GM23338 (cell line): ENCODE results near the gene DIAPH3. TPM values are rescaled to one million over a fixed set of nuclear protein-coding genes. Genes with fewer than 3 reads are reported as not detected.
A peak's percentile ranks its signal among the peaks of the same experiment; 100 is the strongest.

Experiments used
- ATAC-seq: fragments of 200-7000 bp; cut with Tn5 transposase; 3 replicates; pipeline ENCODE4 v1.9.1; 2020
- DNase-seq: peaks from one replicate; pipeline ENCODE4 v3.0.0-alpha.2; 2015; ENCODE audit warnings: low spot score
- H2AFZ ChIP-seq: fragments of 200-600 bp; sonication (generic); 2 replicates; pipeline ENCODE4 v1.8.0; 2016; ENCODE audit warnings: antibody characterized with exemption, mild to moderate bottlenecking, moderate library complexity
- H3F3A ChIP-seq: fragments of 200-600 bp; sonication (generic); replicated peaks from 2 replicates; pipeline ENCODE4 v1.8.0; 2017; ENCODE audit warnings: antibody characterized with exemption, mixed run types, low read depth
- H3K27ac ChIP-seq: fragments of 200-600 bp; sonication (generic); 2 replicates; pipeline ENCODE4 v1.6.1; 2016; ENCODE audit warnings: low read depth
- H3K27me3 ChIP-seq: fragments of 200-600 bp; sonication (generic); 2 replicates; pipeline ENCODE4 v1.8.0; 2016; ENCODE audit warnings: mild to moderate bottlenecking, mixed run types, moderate library complexity; ENCODE audit not compliant: insufficient read depth
- H3K36me3 ChIP-seq: fragments of 200-600 bp; sonication (generic); 2 replicates; pipeline ENCODE4 v1.8.0; 2016; ENCODE audit warnings: mild to moderate bottlenecking; ENCODE audit not compliant: insufficient read depth
- H3K4me1 ChIP-seq: fragments of 200-600 bp; sonication (generic); 2 replicates; pipeline ENCODE4 v1.8.0; 2016; ENCODE audit warnings: mild to moderate bottlenecking, moderate library complexity; ENCODE audit not compliant: insufficient read depth
- H3K4me2 ChIP-seq: fragments of 200-600 bp; sonication (generic); 2 replicates; pipeline ENCODE4 v1.7.1; 2017; ENCODE audit warnings: mixed run types
- H3K4me3 ChIP-seq: fragments of 200-600 bp; sonication (generic); 2 replicates; pipeline ENCODE4 v1.6.1; 2016; ENCODE audit warnings: mixed run types
- H3K79me2 ChIP-seq: fragments of 200-600 bp; sonication (generic); replicated peaks from 2 replicates; pipeline ENCODE4 v1.8.0; 2017; ENCODE audit warnings: mild to moderate bottlenecking; ENCODE audit not compliant: insufficient read depth
- H3K9me2 ChIP-seq: fragments of 200-600 bp; sonication (generic); 2 replicates; pipeline ENCODE4 v1.8.0; 2017; ENCODE audit not compliant: insufficient read depth
- H4K20me1 ChIP-seq: fragments of 200-600 bp; sonication (generic); replicated peaks from 2 replicates; pipeline ENCODE4 v1.8.0; 2017; ENCODE audit warnings: mild to moderate bottlenecking; ENCODE audit not compliant: insufficient read depth
- H3K27ac Mint-ChIP-seq: 2 replicates; pipeline ENCODE4 v1.8.0; 2020; ENCODE audit warnings: inconsistent platforms, mild to moderate bottlenecking, moderate library complexity, mixed read lengths
- H3K27me3 Mint-ChIP-seq: 3 replicates; pipeline ENCODE4 v1.8.0; 2022; ENCODE audit warnings: low read depth, mild to moderate bottlenecking, moderate library complexity, mixed read lengths, inconsistent platforms; ENCODE audit not compliant: insufficient read depth, poor library complexity
- H3K36me3 Mint-ChIP-seq: 3 replicates; pipeline ENCODE4 v1.8.0; 2021; ENCODE audit warnings: low read depth, mild to moderate bottlenecking, inconsistent platforms, moderate library complexity, mixed read lengths
- H3K4me1 Mint-ChIP-seq: 3 replicates; pipeline ENCODE4 v1.8.0; 2020; ENCODE audit warnings: mild to moderate bottlenecking, inconsistent platforms, mixed read lengths
- H3K4me3 Mint-ChIP-seq: 3 replicates; pipeline ENCODE4 v1.8.0; 2021; ENCODE audit warnings: moderate library complexity, mild to moderate bottlenecking, inconsistent platforms, mixed read lengths
- H3K9me3 Mint-ChIP-seq: 3 replicates; pipeline ENCODE4 v1.8.0; 2020; ENCODE audit warnings: moderate library complexity, mild to moderate bottlenecking, inconsistent platforms, mixed read lengths
- EZH2 ChIP-seq: fragments of 200-600 bp; sonication (generic); IDR thresholded peaks from one replicate; pipeline ENCODE4 v1.8.0; 2017; ENCODE audit warnings: antibody characterized with exemption, mild to moderate bottlenecking, low read depth; ENCODE audit not compliant: unreplicated experiment
- NANOG ChIP-seq: IDR thresholded peaks from 2 replicates; pipeline ENCODE4 v1.6.1; 2016; ENCODE audit warnings: antibody characterized with exemption, borderline replicate concordance
- ZNF462 ChIP-seq: fragments of 250-450 bp; sonication (Bioruptor Pico); IDR thresholded peaks from 2 replicates; pipeline ENCODE4 v1.5.0; 2020; ENCODE audit warnings: mild to moderate bottlenecking, moderate library complexity
- polyA plus RNA-seq: library from polyadenylated mRNA; unstranded; fragments of >200 nt; fragmentation: Nextera tagmentation; extraction: Ambion mirVana; gene quantifications from 2 replicates; pipeline ENCODE4 v1.2.1, GENCODE V29; 2016
- total RNA-seq: library from RNA; depleted of rRNA; stranded (reverse); fragments of >200 nt; shearing (Covaris generic); gene quantifications from 2 replicates; pipeline ENCODE4 v1.2.3, GENCODE V29; 2014

DIAPH3 gene
- total and polyA plus RNA-seq, 2 experiments from 2014 or later = 23.4 to 30.2 TPM

GRCh38 chr13:59686798-59687394 is 476.8 kb downstream of the DIAPH3 start:
- ATAC-seq = peak; percentile 33; the same call in 2 of the 3 replicates

More at GRCh38 chr13:59686798-59687394, 476.8 kb downstream of the DIAPH3 start:
- H3K4me3 ChIP-seq = no peak overlapping the region
- H3K36me3 Mint-ChIP-seq = no peaks in the 10 kb centered on the region
- no peak overlapping the region for H2AFZ ChIP-seq
- H3K9me2 ChIP-seq = no peaks in the 10 kb centered on the region
- peaks cover 54% of the 10 kb centered on the region for H3K4me1 ChIP-seq
- no peaks in the 10 kb centered on the region for H4K20me1 ChIP-seq
- TF ChIP-seq EZH2 = no peak
- no peak for TF ChIP-seq NANOG
- no peak for TF ChIP-seq ZNF462 (CRISPR knock-in tag)
- H3F3A ChIP-seq = no peaks in the 10 kb centered on the region
- no peaks in the 10 kb centered on the region for H3K9me3 Mint-ChIP-seq
- no peaks in the 10 kb centered on the region for H3K27me3 ChIP-seq
- H3K4me2 ChIP-seq = 0 out of 2 replicates have a peak overlapping the region, but pooled peaks have one; percentile 12
- H3K36me3 ChIP-seq = no peaks in the 10 kb centered on the region
- no peak for DNase-seq
- peak overlapping the region; percentile 2; the same call in 1 of the 2 replicates for H3K27ac Mint-ChIP-seq
- peaks cover 60% of the 10 kb centered on the region for H3K4me1 Mint-ChIP-seq
- no peaks in the 10 kb centered on the region for H3K79me2 ChIP-seq
- no peak overlapping the region for H3K27ac ChIP-seq
- H3K27me3 Mint-ChIP-seq = peaks cover 2% of the 10 kb centered on the region
- no peak overlapping the region for H3K4me3 Mint-ChIP-seq
